Activated CD8-positive, alpha-beta T cell treated with anti-CD3 and anti-CD28 coated beads for 36 hours (primary cell): ENCODE measurements around the gene USE1. TPM values are rescaled to one million over a fixed set of nuclear protein-coding genes. Genes with fewer than 3 reads are reported as not detected.

Source experiments
- ATAC-seq: fragments of 200-7000 bp; cut with Tn5 transposase; one replicate; pipeline ENCODE4 v1.10.0; 2021; ENCODE audit warnings: mild to moderate bottlenecking, moderate library complexity
- CTCF ChIA-PET: fragments of 350-600 bp; sonication (Branson Sonifier 250); formaldehyde crosslinking; loops from one replicate; lab custom pipeline; 2021; ENCODE audit warnings: antibody characterized with exemption; lab: Charles Lee
- POLR2A ChIA-PET: fragments of 350-600 bp; sonication (Branson Sonifier 250); formaldehyde crosslinking; loops from one replicate; lab custom pipeline; 2021; ENCODE audit warnings: antibody characterized with exemption; lab: Charles Lee
- DNase-seq: peaks from one replicate; pipeline ENCODE4 v3.0.0-alpha.2; 2020
- H3K27ac Mint-ChIP-seq: one replicate; pipeline ENCODE4 v1.8.0; 2021; ENCODE audit warnings: mild to moderate bottlenecking, mixed read lengths
- H3K27me3 Mint-ChIP-seq: one replicate; pipeline ENCODE4 v1.8.0; 2021; ENCODE audit warnings: mixed read lengths
- H3K36me3 Mint-ChIP-seq: one replicate; pipeline ENCODE4 v1.8.0; 2021; ENCODE audit warnings: low read depth, mixed read lengths
- H3K4me1 Mint-ChIP-seq: one replicate; pipeline ENCODE4 v1.8.0; 2021; ENCODE audit warnings: low read depth, mixed read lengths
- H3K4me3 Mint-ChIP-seq: one replicate; pipeline ENCODE4 v1.8.0; 2021; ENCODE audit warnings: mild to moderate bottlenecking, moderate library complexity, mixed read lengths
- H3K9me3 Mint-ChIP-seq: one replicate; pipeline ENCODE4 v1.8.0; 2021; ENCODE audit warnings: mixed read lengths
- CTCF ChIP-seq: fragments of 200-600 bp; IDR thresholded peaks from one replicate; pipeline ENCODE4 v1.8.0; 2022; ENCODE audit warnings: antibody characterized with exemption, mild to moderate bottlenecking
- intact Hi-C: fragments of 100-400 bp; cut with micrococcal nuclease; formaldehyde crosslinking; loops from one replicate; pipeline ENCODE4 v1.10.0; 2022
- total RNA-seq, 2 experiments: library from RNA; stranded (reverse); gene quantifications; one replicate each; pipeline ENCODE4 v1.2.3, GENCODE V29; 2021

Gene USE1
- total RNA-seq, 2 experiments from 2014 or later, result 26.5 to 27.1 TPM

GRCh38 chr19:17266026-17266425 is 50.9 kb downstream of the USE1 start:
- CTCF ChIA-PET, result interaction anchor here (1.5 to 5.9 kb wide), 5 partner anchors 10 to 51 kb away, joined by 3 to 46 read pairs (median 4); partner anchors contain the start of genes ANKLE1 and USE1
- H3K4me3 Mint-ChIP-seq, result no peak overlapping the region
- no peak for TF ChIP-seq CTCF
- intact Hi-C loops, result no loop called here
- H3K9me3 Mint-ChIP-seq, result no peaks in the 10 kb centered on the region
- POLR2A ChIA-PET, result interaction anchor here (0.8 to 5.7 kb wide), 5 partner anchors 16 to 139 kb away, joined by 3 to 36 read pairs (median 4); partner anchors contain the start of genes ANKLE1 and BST2
- ATAC-seq (no peak), DNase-seq (no peak)
- peaks cover 16% of the 10 kb centered on the region for H3K4me1 Mint-ChIP-seq
- H3K27me3 Mint-ChIP-seq, result no peaks in the 10 kb centered on the region
- peaks cover 3% of the 10 kb centered on the region for H3K36me3 Mint-ChIP-seq
- H3K27ac Mint-ChIP-seq, result no peak overlapping the region

GRCh38 chr19:17266589-17266974 is 51.4 kb downstream of the USE1 start:
- ATAC-seq, result peak; percentile 4
- intact Hi-C loops, result no loop called here

GRCh38 chr19:17266975-17267788 is 52.0 kb downstream of the USE1 start, which contains the start of gene BABAM1:
BABAM1 (plus strand) TSS chr19:17267443; CDS start chr19:17268807, 1,364 bp downstream.
- Mint-ChIP-seq H3K27ac (peak within 1 kb of the TSS; percentile 90), H3K4me1 (peaks cover 15% of the 10 kb centered on the region), H3K36me3 (peaks cover 8% of the 10 kb centered on the region), H3K9me3 (no peaks in the 10 kb centered on the region), H3K4me3 (peak within 1 kb of the TSS; percentile 95), H3K27me3 (no peaks in the 10 kb centered on the region)
- peak; percentile 95 for ATAC-seq
- POLR2A ChIA-PET, result interaction anchor here (0.5 to 5.7 kb wide), 4 partner anchors 15 to 138 kb away, joined by 3 to 36 read pairs (median 7); partner anchors contain the start of genes ANKLE1 and BST2
- intact Hi-C loops, result no loop called here
- no peak for TF ChIP-seq CTCF
- CTCF ChIA-PET, result interaction anchor here (0.8 to 5.9 kb wide), 11 partner anchors 8 to 224 kb away, joined by 3 to 46 read pairs (median 4); partner anchors contain the start of genes ANKLE1, DDA1 and USE1
- DNase-seq, result peak; percentile 99

More at GRCh38 chr19:17266589-17266974, 51.4 kb downstream of the USE1 start:
- Mint-ChIP-seq H3K27me3 (no peaks in the 10 kb centered on the region), H3K9me3 (no peaks in the 10 kb centered on the region), H3K4me3 (peak overlapping the region; percentile 95), H3K36me3 (peaks cover 8% of the 10 kb centered on the region), H3K27ac (peak overlapping the region; percentile 90), H3K4me1 (peaks cover 15% of the 10 kb centered on the region)
- no peak for TF ChIP-seq CTCF
- ChIA-PET POLR2A (interaction anchor here (0.5 to 5.7 kb wide), 6 partner anchors 16 to 139 kb away, joined by 3 to 36 read pairs (median 4); partner anchors contain the start of genes ANKLE1 and BST2), CTCF (interaction anchor here (0.8 to 5.9 kb wide), 11 partner anchors 8 to 223 kb away, joined by 3 to 46 read pairs (median 4); partner anchors contain the start of genes ANKLE1, DDA1 and USE1)
- DNase-seq, result no peak

GRCh38 chr19:17268754-17269153 is 53.6 kb downstream of the USE1 start:
- H3K4me1 Mint-ChIP-seq, result peaks cover 15% of the 10 kb centered on the region
- DNase-seq (no peak), ATAC-seq (no peak)
- H3K36me3 Mint-ChIP-seq, result peaks cover 12% of the 10 kb centered on the region
- intact Hi-C loops, result no loop called here
- peak overlapping the region; percentile 95 for H3K4me3 Mint-ChIP-seq
- POLR2A ChIA-PET, result interaction anchor here (0.7 to 5.7 kb wide), 3 partner anchors 8 to 945 kb away, joined by 3 to 36 read pairs (median 6); partner anchors contain the start of gene ANKLE1
- no peaks in the 10 kb centered on the region for H3K9me3 Mint-ChIP-seq
- CTCF ChIA-PET, result interaction anchor here (1.4 to 5.9 kb wide), 2 partner anchors 14 to 117 kb away, joined by 3 to 46 read pairs; partner anchors contain the start of gene ANKLE1
- H3K27me3 Mint-ChIP-seq, result no peaks in the 10 kb centered on the region
- TF ChIP-seq CTCF, result no peak
- H3K27ac Mint-ChIP-seq, result peak overlapping the region; percentile 90

Other genes with a start within 250 kb of the USE1 start
- gene CPAMD8, start 188.5 kb upstream of the USE1 start, total RNA-seq, result not detected
- 10 to 100 TPM; 40.7 to 41.9 TPM for gene HAUS8, start 139.9 kb upstream of the USE1 start, total RNA-seq
- 100 to 1,000 TPM; 111 to 112 TPM for gene MYO9B, start 139.6 kb upstream of the USE1 start, total RNA-seq
- 10 to 100 TPM; 20.1 TPM for gene OCEL1, start 10.9 kb downstream of the USE1 start, total RNA-seq
- 1 to 10 TPM; 7.0 TPM for gene NR2F6, start 30.6 kb downstream of the USE1 start, total RNA-seq
- under 1 TPM in 1 of 2 experiments, not detected in 1; 0.29 TPM for gene USHBP1, start 49.4 kb downstream of the USE1 start, total RNA-seq
- 100 to 1,000 TPM; 105 to 106 TPM for gene BABAM1, start 52.1 kb downstream of the USE1 start, total RNA-seq
- gene ANKLE1, start 66.5 kb downstream of the USE1 start, total RNA-seq, result 10 to 100 TPM; 15.9 to 18.4 TPM
- 1 to 10 TPM; 5.0 to 6.0 TPM for gene ABHD8, start 88.1 kb downstream of the USE1 start, total RNA-seq
- 100 to 1,000 TPM; 101 to 107 TPM for gene MRPL34, start 90.5 kb downstream of the USE1 start, total RNA-seq
- 10 to 100 TPM; 25.4 to 33.2 TPM for gene DDA1, start 94.2 kb downstream of the USE1 start, total RNA-seq
- gene ANO8, start 119.5 kb downstream of the USE1 start, total RNA-seq, result 1 to 10 TPM; 5.4 TPM
- gene GTPBP3, start 122.2 kb downstream of the USE1 start, total RNA-seq, result 10 to 100 TPM; 43.8 to 45.4 TPM
- gene PLVAP, start 162.0 kb downstream of the USE1 start, total RNA-seq, result not detected
- gene CCDC194, start 178.8 kb downstream of the USE1 start, total RNA-seq, result 1 to 10 TPM in 1 of 2 experiments, under 1 TPM in 1; 0.78 to 1.3 TPM
- 10 to 100 TPM; 89.7 to 98.4 TPM for gene BST2, start 190.3 kb downstream of the USE1 start, total RNA-seq
- gene MVB12A, start 204.7 kb downstream of the USE1 start, total RNA-seq, result 10 to 100 TPM; 28.1 to 31.8 TPM
- not detected for gene TMEM221, start 233.3 kb downstream of the USE1 start, total RNA-seq
- gene NXNL1, start 245.6 kb downstream of the USE1 start, total RNA-seq, result not detected